GM18526 (cell line): ENCODE measurements around the gene B9D1.

ENCODE experiments used
- POLR2A ChIP-seq: IDR thresholded peaks from 3 replicates; pipeline ENCODE4 v1.6.1; 2011; ENCODE audit not compliant: insufficient read length; ENCODE audit errors: extremely low read depth

The B9D1 gene

DNA sequence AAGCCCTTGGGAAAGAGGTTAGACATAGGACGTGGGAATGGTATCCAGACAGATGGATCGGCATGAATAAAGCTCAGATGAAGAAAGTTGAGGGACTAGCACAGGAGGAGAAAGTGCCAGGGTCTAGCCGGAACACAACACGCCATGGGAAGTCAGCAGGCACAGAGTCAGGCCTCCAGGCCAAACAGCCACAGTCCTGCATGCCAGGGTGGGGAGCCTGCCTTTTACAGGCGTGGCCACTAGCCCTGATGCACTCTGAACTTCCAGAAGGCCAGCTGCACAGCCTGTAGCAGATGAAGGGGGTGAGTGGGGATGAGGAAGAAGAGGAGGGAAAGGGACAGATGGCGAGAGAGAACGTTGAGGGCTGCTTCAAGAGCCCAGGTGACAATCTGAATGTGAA, 5.2 kb downstream of the B9D1 start:
- TF ChIP-seq POLR2A, result no peak

DNA sequence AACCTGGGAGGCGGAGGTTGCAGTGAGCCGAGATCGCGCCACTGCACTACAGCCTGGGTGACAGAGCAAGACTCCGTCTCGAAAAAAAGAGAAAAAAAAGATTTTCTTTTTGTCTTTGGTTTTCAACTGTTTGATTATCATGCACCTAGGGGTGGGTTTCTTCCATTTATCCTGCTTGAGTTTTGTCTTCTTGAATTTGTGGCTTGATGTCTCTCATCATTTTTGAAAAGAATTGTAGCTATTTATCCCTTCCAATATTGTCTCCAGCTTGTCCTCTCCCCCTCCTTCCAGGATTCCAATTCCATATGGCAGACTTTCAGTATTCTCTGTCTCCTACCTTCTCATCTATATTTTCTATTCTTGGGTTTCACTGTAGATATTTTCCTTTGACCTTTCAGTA, 7.8 kb downstream of the B9D1 start:
- no peak for TF ChIP-seq POLR2A

DNA sequence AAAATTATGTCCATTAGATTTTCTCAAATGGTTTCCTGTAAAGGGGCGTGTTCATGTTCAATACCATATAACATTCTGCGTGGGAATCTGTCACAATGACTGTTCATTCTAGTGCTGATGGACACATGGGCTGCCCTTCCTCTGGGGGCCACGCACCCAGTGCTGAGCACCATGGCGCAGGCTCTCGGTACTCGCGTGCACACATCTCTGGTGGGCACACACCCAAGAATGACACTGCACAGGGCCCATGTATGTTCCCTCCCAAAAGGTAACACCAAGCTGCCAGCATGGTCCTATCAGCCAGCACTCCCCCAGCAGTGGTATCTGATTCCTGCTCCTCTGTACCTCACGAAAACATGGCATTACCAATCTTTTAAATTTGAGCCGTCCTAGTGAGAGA, 13.7 kb downstream of the B9D1 start:
- TF ChIP-seq POLR2A, result no peak

DNA sequence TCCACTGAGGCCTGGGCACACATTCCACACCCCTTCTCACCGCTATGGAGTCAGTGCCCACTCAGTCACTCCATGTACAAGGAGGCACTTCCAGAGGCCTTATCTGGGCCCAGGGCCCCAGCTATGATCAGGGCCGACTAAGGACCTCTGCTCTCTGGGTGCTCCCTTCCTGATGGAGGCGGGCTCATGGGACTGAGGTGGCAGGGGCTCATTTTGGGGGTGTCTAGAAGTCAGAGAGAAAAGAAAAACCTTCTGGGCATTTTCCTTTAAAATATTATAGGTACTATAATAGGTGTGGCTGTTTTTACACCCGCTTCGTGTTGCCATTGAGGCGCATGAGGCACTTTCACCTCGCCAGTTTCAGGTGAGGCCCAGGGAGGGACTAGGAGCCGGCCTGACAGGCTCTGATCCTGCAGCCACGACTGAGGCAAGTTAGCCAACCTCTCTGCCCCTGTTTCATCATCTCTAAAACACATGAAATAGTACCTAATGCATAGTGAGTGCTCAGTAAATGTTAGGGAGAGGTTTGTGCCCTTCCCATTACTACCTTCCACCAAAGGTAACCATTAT, 14.4 kb downstream of the B9D1 start:
- TF ChIP-seq POLR2A, result no peak

DNA sequence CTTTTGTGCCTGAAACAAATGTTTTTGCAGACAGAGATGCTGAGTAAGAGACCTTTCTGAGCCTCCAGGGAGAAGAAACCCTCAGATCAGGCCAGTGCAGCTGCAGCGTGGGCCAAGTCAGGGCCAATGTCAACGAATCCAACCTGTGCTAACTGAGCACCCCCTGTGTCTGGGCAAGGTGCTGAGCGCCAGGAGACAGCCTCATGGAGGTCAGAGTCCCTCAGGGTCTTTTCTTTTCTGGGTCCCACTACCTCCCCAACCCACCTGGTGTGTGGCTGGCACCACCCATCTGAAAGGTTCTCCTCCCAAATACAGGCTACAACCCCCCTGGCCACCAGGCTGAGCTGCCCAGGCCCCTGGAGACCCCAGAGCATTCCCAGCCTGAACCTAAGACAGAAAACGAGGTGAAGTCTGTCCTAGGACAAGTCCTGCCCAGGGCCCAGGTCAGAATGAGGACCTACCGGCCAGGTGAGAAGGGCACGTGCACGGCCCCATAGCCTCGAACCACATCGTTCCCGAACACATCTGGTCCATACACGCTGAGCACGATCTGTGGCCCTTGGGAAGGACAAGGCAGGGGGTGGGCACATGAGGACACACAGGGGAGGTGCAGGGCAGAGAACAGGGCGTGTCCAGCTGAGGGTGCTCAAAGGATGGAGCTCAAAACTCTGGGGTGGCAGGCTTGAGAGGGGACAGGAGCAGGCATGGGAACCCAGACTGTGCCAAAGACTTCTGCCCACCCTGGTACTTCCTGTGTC, 15.0 kb downstream of the B9D1 start:
- TF ChIP-seq POLR2A, result no peak

DNA sequence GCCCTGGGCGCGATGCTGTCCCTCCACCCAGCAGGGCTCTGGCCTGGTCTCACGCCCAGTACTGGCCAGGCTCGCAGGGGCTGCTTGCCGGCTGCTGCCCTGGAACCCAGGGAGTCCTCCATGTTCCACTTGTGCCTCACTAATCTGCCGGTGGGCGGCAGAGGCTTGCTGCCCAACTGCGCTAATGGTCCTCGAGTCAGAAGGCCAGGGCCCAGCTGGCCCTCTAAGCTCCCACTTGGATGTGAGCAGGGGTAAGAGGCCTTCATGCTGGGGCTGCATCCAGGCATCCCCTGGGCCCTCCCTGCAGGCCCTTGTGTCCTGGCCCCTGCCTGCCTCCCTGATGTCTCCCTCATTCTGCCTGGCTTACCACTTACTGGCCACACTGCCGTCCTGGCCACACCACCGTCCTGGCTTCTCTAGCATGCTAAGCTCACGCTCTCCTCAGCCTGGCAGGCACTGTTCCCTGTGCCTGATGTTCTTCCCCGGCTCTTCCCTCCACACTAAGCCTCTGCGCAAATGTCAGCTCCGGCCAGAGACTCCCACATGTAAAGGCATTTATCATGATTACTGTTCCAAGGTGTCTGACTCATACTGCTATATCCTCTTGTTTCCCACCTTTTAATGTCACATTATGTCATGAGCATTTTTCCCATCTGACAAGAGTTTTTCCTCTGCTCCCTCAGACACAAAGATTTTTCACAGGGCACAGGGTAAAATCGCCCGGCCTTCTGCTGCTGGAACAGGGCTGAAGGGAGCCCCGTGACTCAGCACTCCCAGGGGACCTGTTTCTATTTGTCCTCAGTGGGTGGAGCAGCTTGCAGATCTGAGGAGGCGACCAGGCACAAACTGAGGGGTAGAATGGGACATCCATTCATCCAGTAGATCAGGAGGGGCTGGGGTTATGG, 15.9 kb downstream of the B9D1 start:
- TF ChIP-seq POLR2A, result no peak

DNA sequence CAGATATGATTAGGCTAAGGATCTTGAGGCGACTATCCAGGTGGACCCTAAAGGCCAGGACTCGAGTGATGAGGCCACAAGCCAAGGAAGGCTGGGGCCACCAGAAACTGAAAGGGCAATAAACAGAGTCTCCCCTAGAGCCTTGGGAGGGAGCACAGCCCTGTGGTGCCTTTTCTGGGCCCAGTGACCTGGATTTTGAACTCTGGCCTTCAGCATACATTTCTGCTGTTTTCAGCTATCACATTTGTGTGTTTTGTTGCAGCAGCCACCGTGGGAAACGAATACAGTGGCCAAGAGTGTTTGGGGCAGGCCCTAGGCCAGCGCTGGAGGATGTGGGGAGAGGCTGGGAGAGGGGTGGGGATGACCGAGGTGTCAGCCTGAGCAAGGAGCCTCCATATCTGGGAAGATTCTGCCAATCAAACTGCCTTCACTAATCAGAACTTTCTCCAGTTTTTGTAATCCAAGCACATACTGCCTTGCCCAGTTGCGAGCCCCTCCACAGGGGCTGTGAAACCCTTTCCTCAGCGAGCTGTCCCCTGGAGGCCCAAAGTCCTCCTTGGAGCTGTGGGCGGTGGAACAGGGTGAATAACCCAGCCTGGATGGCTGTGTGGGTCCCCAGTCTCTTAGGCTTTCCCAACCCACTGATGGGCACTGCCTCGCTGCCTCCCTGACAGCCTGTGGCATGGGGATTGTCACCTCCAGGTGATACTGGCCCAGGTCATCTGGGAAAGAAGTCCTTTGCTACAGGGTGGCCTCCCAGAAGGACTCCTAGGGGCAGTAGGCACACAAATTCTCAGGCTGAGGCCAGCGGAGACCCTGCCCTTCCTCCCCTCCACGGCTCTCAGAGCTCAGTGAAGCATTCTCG, 16.8 kb downstream of the B9D1 start:
- TF ChIP-seq POLR2A, result no peak

DNA sequence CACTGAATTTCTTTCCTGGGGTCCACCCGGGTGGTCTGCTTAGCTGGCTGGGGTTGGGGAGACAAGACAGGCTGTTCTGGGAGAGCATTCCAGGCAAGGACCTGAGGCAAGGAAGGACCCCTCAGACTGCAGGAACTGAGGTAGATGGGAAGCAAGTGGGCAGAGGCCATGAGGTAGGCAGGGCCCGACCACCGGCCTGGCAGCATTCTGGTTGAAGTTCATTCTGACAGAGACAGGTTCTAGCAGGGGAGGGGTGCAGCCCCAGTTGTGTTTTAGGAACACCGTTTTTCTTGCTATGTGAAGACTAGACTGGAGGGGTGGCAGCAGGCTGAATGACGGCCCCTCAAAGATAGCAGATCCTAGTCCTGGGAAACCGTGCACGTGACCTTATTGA, 17.5 kb downstream of the B9D1 start:
- TF ChIP-seq POLR2A, result no peak

DNA sequence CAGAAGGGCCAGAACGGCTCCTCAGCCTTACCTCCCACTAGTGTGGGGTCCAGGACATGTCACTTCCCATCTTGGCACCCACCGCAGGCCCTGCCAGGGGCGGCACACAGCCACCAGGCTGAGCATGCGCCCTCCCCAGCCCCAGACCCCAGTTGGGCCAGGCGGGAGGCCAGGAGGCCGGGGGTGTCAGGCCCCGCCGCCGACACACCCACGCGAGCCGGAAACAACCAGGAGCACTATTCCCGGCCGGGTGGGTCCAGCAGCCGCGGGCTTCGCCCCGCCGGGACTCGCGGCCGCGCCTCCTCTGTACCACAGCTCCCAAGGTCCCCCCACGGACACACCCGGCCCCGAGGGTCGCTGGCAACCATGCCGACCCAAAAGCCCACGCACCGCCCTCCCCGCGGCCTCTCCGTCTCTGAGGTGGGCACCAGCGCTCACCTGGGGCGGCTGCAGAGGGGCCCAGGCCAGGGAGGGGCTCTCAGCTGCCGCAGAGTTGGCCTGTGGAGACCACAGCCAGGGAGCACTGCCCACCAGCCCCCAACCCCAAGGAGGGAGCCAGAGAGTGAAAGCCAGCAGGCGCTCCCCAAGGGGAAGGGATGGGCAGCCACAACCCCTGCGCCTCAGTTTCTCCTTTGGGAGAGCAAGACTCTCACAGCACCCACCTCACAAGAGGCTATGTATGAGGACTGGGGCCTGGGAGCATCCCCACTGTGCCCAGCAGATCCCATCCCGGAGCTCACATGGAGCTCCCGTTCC, 18.0 kb downstream of the B9D1 start:
- no peak for TF ChIP-seq POLR2A

DNA sequence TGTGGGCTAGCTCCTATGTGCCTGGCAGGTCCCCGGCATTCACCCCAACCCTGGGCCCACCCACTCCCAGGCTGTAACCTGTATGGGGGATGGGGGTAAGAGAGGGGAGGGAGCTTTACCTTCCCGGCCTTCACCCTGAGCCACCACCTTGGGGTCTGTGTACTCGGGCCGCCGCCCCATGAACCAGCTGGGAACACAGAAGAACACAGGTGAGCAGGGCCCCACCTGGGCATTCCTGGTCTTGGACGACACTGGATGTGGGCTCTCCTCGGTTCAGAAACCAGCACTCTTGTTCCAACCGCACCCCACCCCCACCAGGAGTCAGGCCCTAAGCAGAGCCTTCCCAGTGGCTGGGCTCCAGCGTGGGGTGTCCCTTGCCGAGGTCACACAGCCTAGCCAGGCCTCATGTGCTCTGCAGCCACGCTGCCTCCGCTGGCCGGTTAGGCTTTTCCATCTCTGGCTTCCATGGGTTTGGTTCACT, 18.8 kb downstream of the B9D1 start:
- no peak for TF ChIP-seq POLR2A

DNA sequence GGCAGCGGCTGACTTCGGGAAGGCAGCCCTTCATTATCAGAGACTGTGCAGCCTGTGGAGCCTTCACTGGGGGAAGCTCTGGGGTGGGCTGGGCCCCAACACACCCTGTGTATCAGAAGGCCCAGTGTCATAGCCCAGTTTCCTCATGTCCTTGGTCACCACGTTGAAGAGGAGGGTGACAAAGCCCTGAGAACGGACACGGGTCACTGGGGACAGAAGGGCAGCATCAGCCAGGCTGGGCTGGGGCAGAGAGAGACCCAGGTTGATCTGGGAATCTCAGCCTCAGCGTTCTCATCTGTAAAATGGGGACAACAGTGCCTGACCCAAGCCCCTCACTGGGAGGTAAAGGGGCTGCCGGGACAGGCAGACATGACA, 19.3 kb downstream of the B9D1 start:
- TF ChIP-seq POLR2A, result no peak

DNA sequence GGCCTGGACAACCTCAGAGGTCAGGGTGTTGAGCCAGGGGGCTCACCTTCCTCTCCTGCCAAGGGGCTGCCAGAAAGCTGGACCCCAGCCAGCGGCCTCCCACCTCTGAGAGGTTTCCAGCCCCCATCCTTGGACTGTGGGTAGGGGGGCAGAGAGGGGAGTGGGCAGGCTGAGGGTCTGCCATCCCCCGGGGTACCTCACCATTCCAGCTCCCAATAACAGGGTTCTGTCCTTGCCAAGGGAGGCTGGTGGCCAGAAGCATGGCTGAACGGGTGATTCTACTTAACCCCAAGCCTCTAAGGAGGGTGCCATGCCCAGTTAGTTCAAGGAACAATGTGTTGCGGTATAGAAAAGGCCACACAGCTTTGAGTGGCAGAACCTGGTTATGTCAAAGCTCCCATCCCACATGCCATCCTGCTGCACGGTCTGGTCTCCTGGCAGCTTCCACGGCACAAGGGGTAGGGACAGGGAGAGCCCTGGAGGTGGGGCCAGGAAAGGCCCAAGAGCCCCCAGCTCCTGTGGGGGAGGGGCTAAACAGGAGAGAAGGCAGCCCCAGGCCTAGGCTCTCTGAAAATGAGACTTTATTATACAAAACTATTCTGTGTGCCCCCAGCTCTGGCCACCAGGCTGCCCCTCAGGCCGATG, 19.8 kb downstream of the B9D1 start:
- no peak for TF ChIP-seq POLR2A

DNA sequence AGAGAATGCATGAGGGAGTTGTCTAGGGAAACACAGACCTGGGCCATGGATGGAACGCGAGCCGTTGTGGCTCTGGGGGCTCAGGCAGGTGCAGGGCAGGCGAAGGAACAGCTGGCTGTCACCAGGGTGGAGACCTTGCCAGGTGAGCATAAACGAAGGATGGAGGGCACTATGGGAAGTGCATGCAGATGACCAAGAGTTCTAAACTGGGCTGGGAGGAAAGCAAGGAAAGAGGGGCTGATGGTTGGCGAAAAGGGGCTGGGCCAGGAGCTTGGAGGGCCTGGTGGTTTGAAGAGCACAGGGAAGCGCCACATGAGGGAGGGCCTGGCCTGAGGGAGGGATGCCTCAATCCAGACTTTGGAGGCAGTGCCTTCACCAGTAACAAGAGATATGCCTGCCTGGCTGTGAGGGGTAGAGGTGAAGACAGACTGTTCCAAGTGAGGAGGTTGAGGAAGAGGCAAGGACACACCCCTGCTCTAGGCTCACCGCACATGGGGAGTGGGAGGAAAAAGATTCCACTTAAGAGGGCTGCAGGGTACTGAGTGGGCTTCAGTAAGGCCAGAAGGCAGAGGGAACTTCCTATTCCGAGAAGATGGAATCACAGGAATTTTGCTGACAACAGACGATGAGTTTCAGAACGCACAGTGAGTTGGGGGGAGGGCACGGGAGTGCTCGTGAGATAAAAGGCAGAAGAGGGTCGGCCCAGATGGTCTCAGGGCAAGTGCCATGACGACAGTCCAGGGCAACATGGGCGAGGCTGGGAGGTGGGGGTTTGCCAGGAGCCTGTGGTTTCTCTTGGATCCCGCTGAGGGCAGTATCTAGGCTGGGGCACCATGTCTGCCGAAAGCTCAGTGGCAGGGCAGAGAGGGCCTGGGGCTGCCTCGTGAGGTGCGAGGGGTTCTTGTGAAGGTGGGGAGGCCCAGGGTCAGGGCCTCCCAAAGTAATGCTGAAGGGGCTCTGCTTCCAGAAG, 20.6 kb downstream of the B9D1 start:
- TF ChIP-seq POLR2A, result no peak
